GM23338 (cell line): Measurements from ENCODE around the gene CRYBG1.

Source experiments
- CREB1 ChIP-seq: fragments of 250-450 bp; sonication (Bioruptor Pico); IDR thresholded peaks from 2 replicates; pipeline ENCODE4 v1.5.0; 2020; ENCODE audit warnings: low read depth, mild to moderate bottlenecking, moderate library complexity
- CTCF ChIP-seq, 2 experiments: fragments of 200-600 bp in 1 of 2; sonication (generic) in 1 of 2; conservative IDR thresholded peaks; 2 replicates each; pipeline versions ENCODE4 v1.5.1 to v1.6.1; 2016 to 2017; ENCODE audit warnings: antibody characterized with exemption in 2 of 2, low read depth in 2 of 2, mild to moderate bottlenecking in 2 of 2, moderate library complexity in 1 of 2
- EZH2 ChIP-seq: fragments of 200-600 bp; sonication (generic); IDR thresholded peaks from one replicate; pipeline ENCODE4 v1.8.0; 2017; ENCODE audit warnings: antibody characterized with exemption, mild to moderate bottlenecking, low read depth; ENCODE audit not compliant: unreplicated experiment
- EZH2phosphoT487 ChIP-seq: fragments of 200-600 bp; sonication (generic); IDR thresholded peaks from one replicate; pipeline ENCODE4 v1.8.1; 2018; ENCODE audit warnings: antibody characterized with exemption; ENCODE audit not compliant: unreplicated experiment
- JUNB ChIP-seq: IDR thresholded peaks from one replicate; pipeline ENCODE4 v1.6.1; 2016; ENCODE audit warnings: antibody characterized with exemption; ENCODE audit not compliant: unreplicated experiment
- NANOG ChIP-seq: IDR thresholded peaks from 2 replicates; pipeline ENCODE4 v1.6.1; 2016; ENCODE audit warnings: antibody characterized with exemption, borderline replicate concordance
- POLR2AphosphoS5 ChIP-seq: IDR thresholded peaks from 2 replicates; pipeline ENCODE4 v1.6.1; 2016; ENCODE audit warnings: antibody characterized with exemption, low read depth
- STAT1 ChIP-seq: IDR thresholded peaks from one replicate; pipeline ENCODE4 v1.6.1; 2016; ENCODE audit warnings: antibody characterized with exemption; ENCODE audit not compliant: unreplicated experiment
- ZNF114 ChIP-seq: fragments of 250-450 bp; sonication (Bioruptor Pico); IDR thresholded peaks from 2 replicates; pipeline ENCODE4 v1.5.0; 2020; ENCODE audit warnings: mild to moderate bottlenecking, moderate library complexity
- ZNF331 ChIP-seq: fragments of 250-450 bp; sonication (Bioruptor Pico); IDR thresholded peaks from 2 replicates; pipeline ENCODE4 v1.5.0; 2020; ENCODE audit warnings: low read depth, mild to moderate bottlenecking, moderate library complexity
- TF ChIP-seq, protein P1 (sequence below): IDR thresholded peaks from one replicate; pipeline ENCODE4 v1.6.1; 2018; ENCODE audit warnings: antibody characterized with exemption; ENCODE audit not compliant: unreplicated experiment
- TF ChIP-seq, protein P2 (sequence below): IDR thresholded peaks from 2 replicates; pipeline ENCODE4 v1.6.1; 2016; ENCODE audit warnings: antibody characterized with exemption

DNA sequence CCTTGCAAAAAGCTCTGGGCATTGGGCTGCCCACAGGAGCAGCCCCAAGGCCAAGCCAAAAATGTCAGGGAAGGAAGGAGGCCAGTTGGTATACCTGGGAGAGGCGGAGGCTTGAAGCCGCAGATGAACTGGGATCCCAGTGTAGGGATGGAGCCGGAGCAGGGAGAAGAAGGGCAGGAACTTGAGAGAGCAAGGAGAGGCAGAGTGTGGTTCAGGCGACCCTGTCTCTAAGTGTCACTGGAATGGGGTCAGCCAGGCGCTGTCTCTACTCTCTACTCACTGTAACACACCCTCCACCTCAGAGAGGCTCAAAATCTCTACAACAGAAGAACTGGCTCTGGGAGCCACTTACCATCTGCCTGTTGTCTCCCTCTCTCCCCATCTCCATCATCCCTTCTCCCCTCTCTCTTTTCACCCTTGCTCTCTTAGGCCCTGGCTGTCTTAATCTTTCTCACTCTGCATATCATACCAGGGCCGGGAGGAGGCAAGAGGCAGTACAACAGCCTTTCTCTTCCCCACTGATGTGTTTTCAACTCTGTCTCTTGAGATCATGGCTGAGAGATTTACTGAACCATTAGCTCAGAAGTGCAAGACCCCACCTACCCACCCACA lies 93.3 kb downstream of the CRYBG1 start:
- TF ChIP-seq CTCF (conservative IDR thresholded peaks at IDR 0.05; ENCODE audit: low read depth in 2 of 2) (no peak), POLR2AphosphoS5 (no peak), EZH2phosphoT487 (no peak), EZH2 (no peak), STAT1 (no peak), ZNF331 (no peak), ZNF114 (no peak), NANOG (no peak), CREB1 (CRISPR knock-in tag) (no peak), JUNB (no peak)
- TF ChIP-seq, protein P1, sequence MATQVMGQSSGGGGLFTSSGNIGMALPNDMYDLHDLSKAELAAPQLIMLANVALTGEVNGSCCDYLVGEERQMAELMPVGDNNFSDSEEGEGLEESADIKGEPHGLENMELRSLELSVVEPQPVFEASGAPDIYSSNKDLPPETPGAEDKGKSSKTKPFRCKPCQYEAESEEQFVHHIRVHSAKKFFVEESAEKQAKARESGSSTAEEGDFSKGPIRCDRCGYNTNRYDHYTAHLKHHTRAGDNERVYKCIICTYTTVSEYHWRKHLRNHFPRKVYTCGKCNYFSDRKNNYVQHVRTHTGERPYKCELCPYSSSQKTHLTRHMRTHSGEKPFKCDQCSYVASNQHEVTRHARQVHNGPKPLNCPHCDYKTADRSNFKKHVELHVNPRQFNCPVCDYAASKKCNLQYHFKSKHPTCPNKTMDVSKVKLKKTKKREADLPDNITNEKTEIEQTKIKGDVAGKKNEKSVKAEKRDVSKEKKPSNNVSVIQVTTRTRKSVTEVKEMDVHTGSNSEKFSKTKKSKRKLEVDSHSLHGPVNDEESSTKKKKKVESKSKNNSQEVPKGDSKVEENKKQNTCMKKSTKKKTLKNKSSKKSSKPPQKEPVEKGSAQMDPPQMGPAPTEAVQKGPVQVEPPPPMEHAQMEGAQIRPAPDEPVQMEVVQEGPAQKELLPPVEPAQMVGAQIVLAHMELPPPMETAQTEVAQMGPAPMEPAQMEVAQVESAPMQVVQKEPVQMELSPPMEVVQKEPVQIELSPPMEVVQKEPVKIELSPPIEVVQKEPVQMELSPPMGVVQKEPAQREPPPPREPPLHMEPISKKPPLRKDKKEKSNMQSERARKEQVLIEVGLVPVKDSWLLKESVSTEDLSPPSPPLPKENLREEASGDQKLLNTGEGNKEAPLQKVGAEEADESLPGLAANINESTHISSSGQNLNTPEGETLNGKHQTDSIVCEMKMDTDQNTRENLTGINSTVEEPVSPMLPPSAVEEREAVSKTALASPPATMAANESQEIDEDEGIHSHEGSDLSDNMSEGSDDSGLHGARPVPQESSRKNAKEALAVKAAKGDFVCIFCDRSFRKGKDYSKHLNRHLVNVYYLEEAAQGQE, result no peak
- TF ChIP-seq, protein P2, sequence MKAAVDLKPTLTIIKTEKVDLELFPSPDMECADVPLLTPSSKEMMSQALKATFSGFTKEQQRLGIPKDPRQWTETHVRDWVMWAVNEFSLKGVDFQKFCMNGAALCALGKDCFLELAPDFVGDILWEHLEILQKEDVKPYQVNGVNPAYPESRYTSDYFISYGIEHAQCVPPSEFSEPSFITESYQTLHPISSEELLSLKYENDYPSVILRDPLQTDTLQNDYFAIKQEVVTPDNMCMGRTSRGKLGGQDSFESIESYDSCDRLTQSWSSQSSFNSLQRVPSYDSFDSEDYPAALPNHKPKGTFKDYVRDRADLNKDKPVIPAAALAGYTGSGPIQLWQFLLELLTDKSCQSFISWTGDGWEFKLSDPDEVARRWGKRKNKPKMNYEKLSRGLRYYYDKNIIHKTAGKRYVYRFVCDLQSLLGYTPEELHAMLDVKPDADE, result no peak
